HG03521 (cell line): Measurements from ENCODE around the gene BMF.
A peak's percentile ranks its signal among the peaks of the same experiment; 100 is the strongest.

Experiments used
- ATAC-seq: cut with Tn5 transposase; IDR thresholded peaks from one replicate; pipeline ENCODE4 v1.9.1; 2021; ENCODE audit warnings: mild to moderate bottlenecking, moderate library complexity; ENCODE audit not compliant: unreplicated experiment

Gene BMF

GRCh38 chr15:40104296-40104864 is 4.3 kb downstream of the BMF start:
- no peak for ATAC-seq

GRCh38 chr15:40103864-40104271 is 4.8 kb downstream of the BMF start:
- ATAC-seq = no peak

- no peak for ATAC-seq
Observed at GRCh38 chr15:40102897-40103858, 5.5 kb downstream of the BMF start.

GRCh38 chr15:40100947-40101905 is 7.5 kb downstream of the BMF start:
- no peak for ATAC-seq

GRCh38 chr15:40100123-40100946 is 8.3 kb downstream of the BMF start:
- ATAC-seq = no peak

- peak; percentile 85 for ATAC-seq
Observed at GRCh38 chr15:40098489-40099261, 10.0 kb downstream of the BMF start.

GRCh38 chr15:40097968-40098476 is 10.7 kb downstream of the BMF start:
- no peak for ATAC-seq

GRCh38 chr15:40097096-40097967 is 11.3 kb downstream of the BMF start:
- ATAC-seq = no peak

- peak; percentile 33 for ATAC-seq
Observed at GRCh38 chr15:40096094-40096891, 12.4 kb downstream of the BMF start.

GRCh38 chr15:40095371-40096093 is 13.1 kb downstream of the BMF start:
- ATAC-seq = no peak

GRCh38 chr15:40094156-40094555 is 14.5 kb downstream of the BMF start:
- ATAC-seq = no peak

- ATAC-seq = no peak
Observed at GRCh38 chr15:40092979-40093869, 15.5 kb downstream of the BMF start.

- ATAC-seq = no peak
Observed at GRCh38 chr15:40092256-40092978, 16.3 kb downstream of the BMF start.

- ATAC-seq = no peak
Observed at GRCh38 chr15:40091861-40092255, 16.8 kb downstream of the BMF start.

GRCh38 chr15:40090774-40091455 is 17.8 kb downstream of the BMF start:
- ATAC-seq = no peak
